NCI-H1105 (cell line): ENCODE measurements around the gene ETV5.

Experiments
- DNase-seq: peaks from one replicate; lab custom pipeline; 2025; lab: John Stamatoyannopoulos, UW

The ETV5 gene

DNA sequence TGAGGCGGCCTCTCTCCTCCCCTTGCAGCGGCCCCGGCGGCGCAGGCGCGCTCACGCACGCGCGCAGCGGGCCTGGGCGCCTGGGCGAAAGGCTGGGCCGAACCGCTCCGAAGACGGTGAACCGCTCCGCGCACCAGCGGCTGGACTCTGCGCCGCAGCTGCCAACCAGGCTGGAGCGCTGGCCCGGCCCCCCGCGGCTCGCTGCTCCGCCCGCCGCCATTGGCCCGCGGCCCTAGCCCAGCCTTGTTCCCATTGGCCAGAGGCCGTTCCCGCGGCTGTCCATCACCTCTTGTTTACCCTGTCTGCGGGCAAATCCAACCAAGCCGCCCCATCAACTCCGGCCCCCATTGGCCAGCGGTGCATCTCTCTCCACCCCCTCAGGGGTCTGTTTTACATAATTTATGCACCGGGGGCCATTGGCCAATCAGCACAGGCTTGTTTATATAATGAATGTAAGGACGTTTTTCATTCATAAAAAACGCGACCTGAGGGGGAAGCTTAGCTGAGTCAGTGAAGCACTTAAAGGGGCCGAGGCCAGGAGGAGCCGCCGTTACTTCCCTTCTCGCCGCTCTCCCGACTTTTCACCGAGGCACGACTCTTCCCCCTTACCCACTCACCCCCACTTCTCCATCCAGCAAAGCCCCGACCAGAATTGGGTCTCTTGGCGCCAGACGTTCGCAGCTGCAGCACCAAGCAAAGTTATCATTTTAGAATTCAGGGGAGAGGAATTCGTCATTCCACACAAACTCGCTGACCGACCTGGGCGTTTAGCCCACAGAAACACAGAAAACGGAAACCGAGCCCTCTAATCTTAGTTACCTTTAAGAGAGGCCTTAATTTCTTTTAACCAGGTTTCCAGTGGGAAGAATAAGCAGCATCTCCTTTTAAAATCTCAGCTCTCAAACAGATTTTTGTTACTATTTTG, at the start of gene ETV5:
Gene ETV5 (minus strand): TSS at position 149 of the 925 bp plus-strand sequence. CDS start 3,221 bp downstream, outside the sequence.
- DNase-seq: peak; percentile 100

DNA sequence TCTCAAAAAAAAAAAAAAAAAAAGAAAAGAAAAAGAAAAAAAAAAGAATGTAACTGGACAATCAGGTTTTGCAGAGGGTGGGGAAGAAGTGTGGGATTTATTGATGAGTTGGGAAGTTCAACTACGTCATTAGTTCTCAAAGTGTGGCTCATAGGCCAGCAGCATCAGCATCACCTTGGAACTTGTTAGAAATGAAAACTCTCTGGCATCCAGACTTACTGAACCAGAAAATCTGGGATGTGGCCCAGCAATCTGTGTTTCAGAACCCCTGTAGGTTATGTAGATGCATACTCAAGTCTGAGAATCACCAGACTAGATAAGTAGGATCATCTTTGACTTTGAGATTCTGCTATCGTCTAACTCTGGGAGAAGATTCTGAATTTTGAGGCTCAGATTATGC, 45.8 kb upstream of the ETV5 start:
- no peak for DNase-seq

DNA sequence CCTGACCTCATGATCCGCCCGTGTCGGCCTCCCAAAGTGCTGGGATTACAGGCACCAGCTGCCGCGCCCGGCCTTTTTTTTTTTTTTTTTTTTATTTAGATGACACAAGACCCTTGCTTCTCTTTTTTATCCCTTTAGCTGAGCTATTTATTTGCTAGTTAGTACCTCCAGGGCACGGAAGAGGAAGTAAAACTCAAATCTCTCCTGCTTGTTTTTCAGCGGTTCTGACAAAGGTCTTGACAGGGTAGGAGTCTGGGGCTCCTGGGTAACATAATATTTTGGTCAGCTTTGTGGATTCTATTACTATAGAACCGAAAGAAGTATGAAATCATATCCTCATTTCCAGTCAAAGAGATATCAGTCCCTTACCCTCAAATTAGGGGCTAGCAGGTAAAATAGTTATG, 44.0 kb upstream of the ETV5 start:
- no peak for DNase-seq

DNA sequence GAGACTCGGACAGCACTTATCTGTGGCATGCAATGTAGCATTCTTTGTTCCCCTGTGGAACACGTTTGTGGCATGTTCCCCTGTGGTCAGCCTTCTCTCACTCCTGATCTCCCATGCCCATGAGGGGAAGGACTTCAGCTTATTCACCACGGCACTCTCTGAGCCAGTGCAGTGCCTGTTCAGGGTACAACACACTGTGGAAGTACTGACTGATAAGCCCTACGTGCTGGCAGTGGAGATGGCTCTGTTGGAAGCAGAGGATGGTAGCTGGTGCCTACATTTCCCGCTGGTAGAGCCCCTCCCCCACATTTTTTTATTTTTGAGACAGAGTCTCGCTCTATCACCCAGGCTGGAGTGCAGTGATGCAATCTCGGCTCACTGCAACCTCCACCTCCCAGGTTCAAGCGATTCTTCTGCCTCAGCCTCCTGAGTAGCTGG, 43.5 kb upstream of the ETV5 start:
- DNase-seq: no peak

DNA sequence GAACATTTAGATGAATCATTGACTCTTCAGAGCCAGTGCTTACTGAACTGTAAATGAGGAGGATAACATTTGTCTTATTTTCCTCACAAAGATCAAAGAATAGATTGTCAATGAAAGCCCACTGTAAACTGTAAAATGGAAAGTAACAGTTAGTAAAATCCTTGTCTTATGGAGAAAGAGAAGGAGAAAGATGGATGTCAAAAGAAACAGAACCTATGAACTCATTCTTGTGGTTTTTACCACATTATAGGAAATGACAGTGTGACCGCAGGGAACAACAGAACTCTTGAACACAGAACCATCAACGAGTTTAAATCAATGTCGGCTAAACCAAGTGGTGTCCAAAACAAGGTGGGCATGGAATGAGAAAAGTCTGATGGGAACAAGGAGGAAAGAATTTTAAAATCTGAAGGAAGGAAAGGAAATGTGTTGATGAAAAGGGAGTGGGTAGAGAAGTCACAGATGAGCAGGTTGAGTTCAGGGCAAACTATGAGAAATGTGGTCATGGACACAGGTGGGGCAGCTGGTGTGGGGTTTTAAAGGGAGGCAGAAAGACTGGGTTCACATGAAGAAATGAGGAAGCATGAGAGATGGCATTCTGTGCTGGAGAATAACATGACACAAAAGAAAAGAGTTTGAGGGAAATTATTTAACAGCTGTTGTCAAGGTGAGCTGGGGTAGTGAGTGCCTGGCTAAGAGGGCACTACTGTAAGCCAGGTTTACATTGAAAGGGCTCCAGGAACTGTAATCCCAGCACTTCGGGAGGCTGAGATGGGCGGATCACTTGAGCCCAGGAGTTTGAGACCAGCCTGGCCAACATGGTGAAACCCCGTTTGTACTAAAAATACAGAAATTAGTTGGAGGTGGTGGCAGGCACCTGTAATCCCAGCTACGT, 42.4 kb upstream of the ETV5 start:
- no peak for DNase-seq

DNA sequence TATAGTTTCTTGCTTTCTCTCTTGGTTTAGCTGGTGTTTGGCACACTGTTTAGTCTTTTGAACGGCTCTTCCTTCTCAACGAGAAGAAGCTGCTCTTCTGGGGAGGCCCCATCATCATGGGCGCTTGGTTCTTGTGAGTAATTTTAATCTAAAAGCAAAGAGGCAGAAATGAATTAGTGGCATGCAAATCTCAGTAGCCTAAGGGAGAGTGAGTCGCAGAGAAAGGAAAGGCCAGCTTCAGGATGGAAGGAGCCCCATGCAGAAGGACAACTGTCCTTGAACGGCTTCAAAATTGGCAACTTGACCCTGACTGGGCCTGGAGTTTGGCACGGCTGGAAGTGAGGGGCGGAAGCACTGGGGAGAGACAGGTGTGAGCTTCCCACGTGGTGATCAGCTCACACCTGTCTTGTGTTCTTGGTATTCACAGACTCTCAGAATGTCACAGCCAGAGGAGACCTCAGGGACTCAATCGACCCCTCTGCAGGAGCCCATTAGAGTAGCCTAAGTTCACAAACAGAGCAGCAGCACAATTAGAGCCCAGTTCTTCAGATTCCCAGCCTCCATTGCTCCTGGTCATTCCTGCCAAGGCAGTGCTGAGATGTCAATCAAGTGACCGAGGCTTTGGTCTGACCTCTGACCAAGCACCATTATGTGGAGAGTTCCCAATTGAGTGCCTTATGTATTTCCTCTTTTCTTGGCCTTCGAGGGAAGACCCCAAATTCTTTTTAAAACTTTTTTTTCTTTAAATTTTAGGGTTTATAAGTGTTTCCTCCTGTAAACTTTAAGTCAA, 41.3 kb upstream of the ETV5 start:
- no peak for DNase-seq

DNA sequence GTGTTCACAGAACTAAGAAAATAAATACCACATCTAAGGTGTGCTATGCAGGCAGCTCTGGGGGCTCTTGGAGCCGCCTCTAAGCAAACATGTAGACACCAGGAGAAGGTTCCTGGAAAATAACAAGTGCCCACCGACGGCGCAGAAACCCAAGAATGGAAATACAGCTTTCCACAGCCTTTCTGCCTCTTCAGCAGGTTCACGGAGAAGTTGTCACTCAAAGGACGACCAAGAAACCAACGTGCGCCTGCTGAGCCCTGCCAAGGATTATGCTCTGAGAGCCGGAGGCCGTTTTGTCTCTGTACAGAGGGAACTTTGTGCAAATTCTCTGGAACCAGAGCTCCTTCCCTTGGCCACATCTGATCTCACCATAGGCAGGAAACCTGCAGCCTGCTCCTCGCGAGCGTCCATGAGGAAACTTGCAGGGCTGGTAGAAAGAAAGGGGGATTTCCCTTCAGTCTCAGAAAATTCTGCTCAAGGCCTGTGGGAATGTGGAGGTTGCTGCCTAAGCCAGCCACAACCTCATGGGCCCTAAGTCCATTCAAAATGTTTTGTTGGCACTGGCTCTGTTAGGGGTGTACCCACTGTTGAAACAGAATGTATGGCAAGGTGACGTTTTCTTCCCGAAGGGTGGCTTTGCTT, 40.6 kb upstream of the ETV5 start:
- no peak for DNase-seq

DNA sequence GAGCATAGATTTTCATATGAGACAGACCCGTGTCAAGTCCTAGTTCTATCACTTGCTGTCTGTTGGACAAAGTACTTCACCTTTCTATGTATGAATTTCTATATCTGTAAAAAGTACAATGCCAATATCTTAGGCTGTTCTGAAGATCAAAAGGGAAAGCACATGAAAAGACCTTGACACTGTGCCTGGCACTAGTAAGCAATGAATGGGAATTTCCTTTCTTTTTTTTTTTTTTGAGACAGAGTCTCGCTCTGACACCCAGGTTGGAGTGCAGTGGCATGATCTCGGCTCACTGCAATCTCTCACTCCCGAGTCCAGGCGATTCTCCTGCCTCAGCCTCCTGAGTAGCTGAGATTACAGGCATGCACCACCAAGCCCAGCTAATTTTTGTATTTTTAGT, 35.4 kb upstream of the ETV5 start:
- DNase-seq: no peak

DNA sequence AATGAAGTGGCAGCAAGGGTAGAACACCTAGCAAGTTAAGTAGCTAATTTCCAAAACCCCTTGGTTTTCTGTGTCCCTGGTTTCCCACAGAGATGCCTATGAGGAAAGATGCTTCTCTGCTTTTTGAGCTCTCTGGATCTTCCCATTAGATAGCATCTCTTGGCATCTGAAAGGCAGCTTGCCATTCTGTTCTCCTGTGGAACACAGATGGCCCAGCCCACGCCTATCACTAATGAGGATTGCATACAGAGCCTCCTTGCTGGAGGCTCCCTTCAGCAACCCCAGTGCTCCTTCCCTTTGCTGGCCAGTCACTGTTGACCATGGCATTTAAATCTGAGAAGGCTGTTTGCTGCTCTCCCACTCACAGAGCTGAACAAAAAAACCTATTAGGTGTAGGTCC, 34.4 kb upstream of the ETV5 start:
- no peak for DNase-seq

DNA sequence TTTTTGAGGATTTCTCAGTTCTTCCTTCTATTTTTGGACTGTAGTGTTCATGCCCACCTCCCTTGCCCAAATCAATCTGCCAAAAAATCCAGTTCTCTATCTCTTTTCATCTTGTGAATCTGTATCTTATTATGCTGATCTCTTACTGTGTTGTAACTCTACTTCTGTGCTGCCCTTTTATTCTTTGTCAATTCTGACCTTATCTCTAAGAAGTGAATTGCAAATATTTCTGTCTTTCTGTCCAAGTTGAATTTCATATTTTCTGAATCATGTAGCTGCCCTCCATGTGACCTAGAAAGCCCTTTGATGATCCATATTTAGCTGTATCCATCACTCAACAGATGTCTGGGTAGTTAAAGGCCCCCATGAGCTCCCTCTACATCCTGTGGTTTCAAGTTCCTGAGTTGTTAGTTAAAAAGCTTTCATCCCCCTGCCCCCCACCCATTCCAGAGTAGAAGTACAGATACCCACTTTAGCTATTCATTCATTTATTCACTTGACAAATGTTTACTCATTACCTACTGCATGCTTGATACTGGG, 33.6 kb upstream of the ETV5 start:
- DNase-seq: no peak

DNA sequence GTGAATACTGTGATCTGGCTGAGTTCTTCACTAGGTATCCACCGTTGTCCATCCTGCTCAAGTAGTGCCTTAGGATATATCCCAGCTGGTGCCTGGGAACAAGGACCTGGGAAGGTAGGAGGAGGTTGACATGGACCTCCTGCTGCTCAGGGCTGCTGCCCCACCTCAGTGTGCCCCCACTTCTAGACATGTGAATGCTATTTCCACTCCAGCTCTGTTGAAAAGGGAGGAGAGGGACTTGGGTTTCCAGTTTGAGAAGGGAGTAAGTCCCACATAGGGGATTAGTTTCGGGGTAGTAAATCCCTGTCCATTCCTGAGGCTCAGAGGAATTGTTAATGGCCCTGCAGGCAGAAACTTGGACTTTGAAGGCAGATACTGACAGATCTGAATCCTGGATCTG, 32.9 kb upstream of the ETV5 start:
- DNase-seq: no peak

DNA sequence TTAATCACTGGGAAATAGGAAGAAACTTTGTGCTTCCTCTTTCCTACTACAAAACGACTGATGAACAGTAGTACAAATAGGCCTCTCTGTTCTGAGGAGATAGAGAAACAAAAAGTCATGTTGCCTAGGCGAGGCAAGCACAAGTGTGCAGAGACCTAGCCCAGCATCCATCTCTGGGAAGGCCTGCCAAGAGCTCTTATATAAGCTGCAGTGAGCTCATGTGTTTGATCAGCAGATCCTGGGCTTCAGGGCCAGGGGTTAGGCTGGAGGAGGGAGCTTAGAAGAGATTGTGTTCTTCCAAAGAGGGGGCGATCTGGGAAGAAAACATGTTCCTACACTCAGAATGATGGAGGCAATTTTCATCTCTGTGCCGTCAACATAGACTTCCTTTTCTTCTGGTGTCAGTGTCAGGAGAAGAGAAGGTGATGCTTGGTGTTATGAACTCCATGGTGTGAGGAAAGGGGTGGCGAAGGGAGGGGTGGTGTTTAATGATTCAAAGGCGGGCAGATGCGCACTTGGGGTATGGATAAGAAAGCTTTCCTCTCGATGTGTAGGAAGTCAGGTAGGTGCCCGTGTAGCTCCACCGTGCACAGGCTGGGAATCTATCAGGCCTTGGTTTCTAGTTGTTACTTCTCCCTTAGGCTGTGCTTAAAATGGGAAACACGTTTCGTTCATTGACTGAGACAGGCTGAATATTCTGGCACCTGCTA, 29.5 kb upstream of the ETV5 start:
- DNase-seq: no peak

DNA sequence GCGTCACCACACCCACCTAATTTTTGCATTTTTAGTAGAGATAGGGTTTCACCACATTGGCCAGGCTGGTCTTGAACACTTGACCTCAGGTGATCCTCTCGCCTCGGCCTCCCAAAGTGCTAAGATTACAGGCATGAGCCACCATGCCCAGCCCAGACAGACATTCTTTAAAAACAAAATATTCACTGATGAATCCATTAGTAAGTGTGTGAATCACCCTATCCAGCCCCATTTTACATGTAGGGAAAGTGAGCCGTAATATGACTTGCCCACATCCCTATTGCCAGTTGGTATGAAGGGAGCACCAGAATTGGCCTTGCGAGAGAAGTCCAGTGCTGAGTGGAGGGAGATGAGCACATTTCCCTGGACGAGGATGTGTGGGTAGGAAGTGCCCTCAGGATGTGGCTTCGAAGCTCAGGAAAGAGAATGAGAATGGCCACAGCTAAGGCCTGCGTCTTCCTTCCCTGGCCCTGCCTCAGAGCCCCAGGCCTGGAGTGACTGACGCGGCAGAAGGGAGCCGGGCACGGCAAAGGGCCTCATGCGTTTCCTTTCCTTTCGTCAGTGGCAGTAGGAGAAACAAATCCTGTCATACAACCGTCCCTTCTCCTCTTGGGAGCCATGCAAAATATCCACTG, 28.3 kb upstream of the ETV5 start:
- DNase-seq: no peak

DNA sequence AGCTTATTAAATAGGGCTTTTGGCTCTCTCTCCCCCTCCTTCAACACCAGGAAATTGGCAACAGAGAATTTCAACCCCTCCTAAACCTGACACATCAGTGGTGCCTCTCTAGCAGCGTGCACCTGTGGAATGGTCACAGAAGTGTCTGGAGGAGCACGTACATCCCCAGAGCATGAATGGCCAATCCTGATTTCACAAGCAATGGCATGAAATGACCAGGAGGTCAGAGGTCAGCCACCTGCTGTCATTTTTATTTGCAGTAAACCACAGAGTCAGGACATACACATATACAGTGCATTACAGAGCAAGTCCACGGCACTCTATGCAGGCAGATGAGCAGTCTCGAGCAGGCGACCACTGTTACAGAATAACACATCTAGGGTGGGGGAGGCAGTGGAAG, 25.1 kb upstream of the ETV5 start:
- DNase-seq: no peak

DNA sequence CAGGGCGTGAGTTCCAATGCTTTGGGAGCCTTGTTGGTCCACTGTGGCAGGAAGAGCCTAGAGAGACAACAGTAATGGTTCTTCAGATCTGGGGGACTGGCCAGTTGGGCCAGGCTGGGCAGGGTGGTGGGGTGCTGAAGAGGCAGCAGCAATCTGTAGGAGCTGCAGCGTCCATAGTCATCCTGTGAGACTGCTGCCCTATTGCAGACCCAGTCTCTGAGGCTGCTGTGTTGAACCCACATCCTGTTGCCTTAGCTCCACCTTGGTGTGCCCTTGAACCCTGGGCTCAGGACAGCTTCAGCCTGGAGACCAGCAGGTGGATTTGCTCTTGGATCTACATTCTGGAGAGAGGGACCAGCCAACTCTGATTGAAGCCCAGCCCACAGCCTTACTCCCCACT, 23.6 kb upstream of the ETV5 start:
- DNase-seq: no peak

DNA sequence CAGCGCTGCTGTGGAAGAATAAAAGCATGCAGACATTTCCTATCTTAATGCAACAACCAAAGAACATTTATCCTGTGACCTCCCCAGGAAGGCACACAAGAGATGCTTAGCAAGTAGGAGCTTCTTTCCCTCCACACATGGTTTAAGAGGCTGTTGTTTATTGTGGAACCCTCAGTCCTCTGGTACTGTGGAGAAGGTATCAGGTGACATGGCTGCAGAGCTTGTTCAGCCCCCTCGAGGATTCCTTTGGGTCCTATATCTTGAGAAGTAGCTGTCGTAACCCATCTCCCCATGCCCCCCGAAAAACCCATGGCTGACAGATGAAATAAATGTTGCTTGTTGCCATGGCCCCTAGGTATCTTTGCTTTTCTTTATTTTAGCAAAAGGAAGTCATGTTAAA, 20.3 kb upstream of the ETV5 start:
- no peak for DNase-seq

DNA sequence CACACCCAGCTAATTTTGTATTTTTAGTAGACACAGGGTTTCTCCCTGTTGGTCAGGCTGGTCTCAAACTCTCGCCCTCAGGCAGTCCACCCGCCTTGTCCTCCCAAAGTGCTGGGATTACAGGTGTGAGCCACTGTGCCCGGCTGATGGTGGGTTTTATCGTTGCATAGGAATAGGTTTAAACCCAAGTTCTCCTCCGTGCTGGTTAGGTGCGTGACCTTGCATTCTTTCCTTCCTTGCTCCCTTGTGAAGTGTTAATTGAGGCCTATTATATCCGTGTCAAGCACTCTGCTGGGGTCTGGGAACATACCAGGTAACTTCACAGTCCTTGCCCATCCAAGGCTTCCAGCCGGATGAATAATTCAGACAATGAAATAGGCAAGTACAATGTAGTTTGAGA, 19.3 kb upstream of the ETV5 start:
- no peak for DNase-seq

DNA sequence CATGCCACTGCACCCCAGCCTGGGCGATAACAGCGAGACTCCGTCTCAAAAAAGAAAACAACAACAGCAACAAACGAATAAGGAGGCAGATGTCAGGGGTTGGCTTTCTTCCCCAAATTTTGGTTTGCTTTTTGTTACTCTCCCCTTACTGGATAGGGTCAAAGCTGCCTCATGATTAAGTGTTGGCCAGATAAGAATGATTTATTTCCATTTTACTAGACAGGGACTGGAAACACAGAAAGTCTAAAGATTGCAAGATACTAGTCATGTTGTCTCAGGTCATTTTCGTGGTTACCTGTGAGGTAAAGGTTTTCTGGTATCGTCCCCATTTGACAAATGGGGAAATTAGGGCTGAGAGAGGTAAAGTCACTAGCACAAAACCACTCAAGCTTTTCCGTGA, 18.6 kb upstream of the ETV5 start:
- DNase-seq: no peak

DNA sequence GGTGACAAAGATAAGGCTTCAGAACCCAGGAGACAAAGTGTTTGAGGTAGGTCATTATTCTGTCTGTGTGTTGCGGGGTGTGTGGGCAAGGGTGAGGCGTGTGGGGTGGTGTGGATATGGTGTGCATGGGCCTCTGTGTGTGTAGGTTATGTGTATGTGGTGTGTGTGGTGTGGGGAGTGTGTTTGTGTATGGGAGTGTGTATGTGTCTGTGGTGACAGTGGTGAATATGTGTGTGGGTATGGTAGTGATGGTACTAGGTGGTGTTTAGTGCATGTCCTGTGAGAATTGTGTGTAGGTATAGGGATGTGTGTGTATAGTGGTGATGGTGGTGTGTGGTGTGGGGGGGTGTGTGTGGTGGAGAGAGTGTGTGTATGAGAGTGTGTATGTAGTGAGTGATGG, 16.2 kb upstream of the ETV5 start:
- DNase-seq: no peak

DNA sequence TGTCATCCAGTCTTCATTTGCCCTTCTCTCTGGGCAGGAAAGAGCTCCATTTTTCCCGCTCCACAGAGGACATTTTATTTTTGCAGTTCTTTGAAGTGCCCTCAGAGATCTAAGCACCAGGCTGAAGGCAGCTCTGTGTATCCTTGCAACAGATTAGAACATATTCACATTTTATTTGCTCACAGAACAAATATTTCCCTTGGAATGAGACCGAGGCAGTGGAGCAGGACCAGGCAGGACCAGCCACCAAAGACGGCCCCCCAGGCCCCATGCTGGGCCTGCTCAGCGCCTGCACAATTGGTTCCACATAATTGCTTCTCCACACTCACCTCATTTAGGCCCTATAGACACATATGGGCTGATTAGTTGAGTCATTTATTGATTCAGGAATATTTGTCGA, 15.7 kb upstream of the ETV5 start:
- no peak for DNase-seq
